Measurements from ENCODE around the gene TADA2A.

DNA sequence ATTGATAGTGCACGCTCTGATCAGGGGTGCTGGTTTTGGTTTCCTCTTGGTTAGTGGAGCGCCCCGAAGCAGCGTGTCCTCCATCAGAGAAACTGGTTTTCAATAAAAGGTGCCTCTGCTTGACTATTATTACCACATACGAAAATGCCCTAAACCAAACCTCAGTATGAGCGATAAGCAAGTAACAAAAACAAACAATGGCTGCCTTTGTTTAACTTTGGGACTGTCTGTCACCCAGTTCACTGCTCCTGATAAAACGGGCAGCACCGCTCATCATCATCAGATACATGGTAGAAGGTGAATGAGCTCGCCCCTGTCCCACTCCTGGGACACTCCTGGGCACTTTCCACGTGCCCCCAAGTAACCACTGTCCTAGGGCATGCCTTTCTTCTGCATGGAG, 107.0 kb downstream of the TADA2A start:
- TF ChIP-seq, protein P1, sequence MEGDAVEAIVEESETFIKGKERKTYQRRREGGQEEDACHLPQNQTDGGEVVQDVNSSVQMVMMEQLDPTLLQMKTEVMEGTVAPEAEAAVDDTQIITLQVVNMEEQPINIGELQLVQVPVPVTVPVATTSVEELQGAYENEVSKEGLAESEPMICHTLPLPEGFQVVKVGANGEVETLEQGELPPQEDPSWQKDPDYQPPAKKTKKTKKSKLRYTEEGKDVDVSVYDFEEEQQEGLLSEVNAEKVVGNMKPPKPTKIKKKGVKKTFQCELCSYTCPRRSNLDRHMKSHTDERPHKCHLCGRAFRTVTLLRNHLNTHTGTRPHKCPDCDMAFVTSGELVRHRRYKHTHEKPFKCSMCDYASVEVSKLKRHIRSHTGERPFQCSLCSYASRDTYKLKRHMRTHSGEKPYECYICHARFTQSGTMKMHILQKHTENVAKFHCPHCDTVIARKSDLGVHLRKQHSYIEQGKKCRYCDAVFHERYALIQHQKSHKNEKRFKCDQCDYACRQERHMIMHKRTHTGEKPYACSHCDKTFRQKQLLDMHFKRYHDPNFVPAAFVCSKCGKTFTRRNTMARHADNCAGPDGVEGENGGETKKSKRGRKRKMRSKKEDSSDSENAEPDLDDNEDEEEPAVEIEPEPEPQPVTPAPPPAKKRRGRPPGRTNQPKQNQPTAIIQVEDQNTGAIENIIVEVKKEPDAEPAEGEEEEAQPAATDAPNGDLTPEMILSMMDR (IDR thresholded peaks at IDR 0.05; ENCODE audit: low read depth, low read length, poor library complexity, severe bottlenecking) = no peak
- no peak for TF ChIP-seq EZH2phosphoT487 (IDR thresholded peaks at IDR 0.05; ENCODE audit: borderline replicate concordance, low read length)
